GM21423 (cell line): ENCODE results near the gene RICTOR.

Experiments
- ATAC-seq: cut with Tn5 transposase; IDR thresholded peaks from one replicate; pipeline ENCODE4 v1.9.1; 2021; ENCODE audit warnings: mild to moderate bottlenecking, moderate library complexity; ENCODE audit not compliant: unreplicated experiment

Gene RICTOR

GRCh38 chr5:38891563-38891962 lies 182.6 kb downstream of the RICTOR start:
- ATAC-seq: no peak

- ATAC-seq: no peak
Observed at GRCh38 chr5:38889424-38889823, 184.8 kb downstream of the RICTOR start.

- no peak for ATAC-seq
Observed at GRCh38 chr5:38888041-38888440, 186.2 kb downstream of the RICTOR start.
